Memory B cell (primary cell): Measurements from ENCODE around the gene GDF2.

Source experiments
- ATAC-seq: fragments of 150-1000 bp; cut with Tn5 transposase; 2 replicates; pipeline ENCODE4 v1.10.0; 2021; ENCODE audit warnings: low read depth, mild to moderate bottlenecking, moderate library complexity
- DNase-seq, 2 donors: peaks; one replicate each; pipeline ENCODE4 v3.0.0; 2022; ENCODE audit warnings: low spot score in 2 of 2
- H3K27ac Mint-ChIP-seq: one replicate; pipeline ENCODE4 v1.8.0; 2022; ENCODE audit warnings: mild to moderate bottlenecking, moderate library complexity, mixed read lengths
- H3K27me3 Mint-ChIP-seq: one replicate; pipeline ENCODE4 v1.8.0; 2022; ENCODE audit warnings: mixed read lengths
- H3K36me3 Mint-ChIP-seq: one replicate; pipeline ENCODE4 v1.8.0; 2022; ENCODE audit warnings: mild to moderate bottlenecking, mixed read lengths
- H3K4me1 Mint-ChIP-seq: one replicate; pipeline ENCODE4 v1.8.0; 2022; ENCODE audit warnings: mixed read lengths
- H3K4me3 Mint-ChIP-seq: one replicate; pipeline ENCODE4 v1.8.0; 2022; ENCODE audit warnings: mild to moderate bottlenecking, moderate library complexity, mixed read lengths
- H3K9me3 Mint-ChIP-seq: one replicate; pipeline ENCODE4 v1.8.0; 2022; ENCODE audit warnings: mixed read lengths

The GDF2 gene

DNA sequence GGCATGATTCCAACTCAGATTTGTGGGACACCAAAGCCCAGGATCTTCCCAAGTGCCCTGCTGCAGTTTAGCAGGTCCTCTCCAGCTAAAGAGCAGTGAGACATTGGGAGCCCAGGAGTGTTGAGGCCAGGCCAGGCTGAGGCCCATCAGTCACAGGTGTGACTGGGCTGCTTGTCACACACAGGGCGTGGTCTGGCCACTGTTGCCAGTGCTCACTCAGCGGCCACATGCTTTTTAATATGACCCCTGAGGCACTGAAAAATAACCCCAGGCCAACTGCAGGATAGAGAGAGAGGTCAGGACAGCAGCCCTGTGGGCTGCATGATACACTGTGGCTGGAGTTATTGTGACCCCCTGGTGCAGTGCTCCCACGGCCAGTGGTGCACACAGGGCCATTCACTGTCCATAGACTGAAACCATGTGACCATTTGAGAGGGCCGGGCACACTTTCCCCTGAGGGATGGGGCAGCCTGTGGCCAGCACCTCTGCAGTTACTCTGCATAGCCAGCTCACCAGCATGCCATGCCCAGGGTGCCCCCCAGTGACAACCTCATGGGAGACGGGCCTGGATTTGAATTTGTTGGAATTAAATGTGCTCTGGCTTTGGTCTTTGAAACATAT, 4.2 kb downstream of the GDF2 start:
- no peak overlapping the region for H3K4me3 Mint-ChIP-seq
- peaks cover 12% of the 10 kb centered on the region for H3K9me3 Mint-ChIP-seq
- no peaks in the 10 kb centered on the region for H3K36me3 Mint-ChIP-seq
- DNase-seq (no peak), ATAC-seq (no peak)
- H3K27me3 Mint-ChIP-seq = peaks cover 3% of the 10 kb centered on the region
- no peak overlapping the region for H3K27ac Mint-ChIP-seq
- peaks cover 4% of the 10 kb centered on the region for H3K4me1 Mint-ChIP-seq

GRCh38 chr10:47326927-47327330, 4.7 kb downstream of the GDF2 start:
- Mint-ChIP-seq H3K27ac (no peak overlapping the region), H3K27me3 (peaks cover 3% of the 10 kb centered on the region), H3K36me3 (no peaks in the 10 kb centered on the region), H3K4me3 (no peak overlapping the region), H3K9me3 (peaks cover 12% of the 10 kb centered on the region), H3K4me1 (peaks cover 4% of the 10 kb centered on the region)
- ATAC-seq = no peak
- DNase-seq = no peak

- H3K27me3 Mint-ChIP-seq = peaks cover 7% of the 10 kb centered on the region
- H3K9me3 Mint-ChIP-seq = peaks cover 12% of the 10 kb centered on the region
- no peak for DNase-seq
Observed at GRCh38 chr10:47329855-47330254, 7.6 kb downstream of the GDF2 start.

DNA sequence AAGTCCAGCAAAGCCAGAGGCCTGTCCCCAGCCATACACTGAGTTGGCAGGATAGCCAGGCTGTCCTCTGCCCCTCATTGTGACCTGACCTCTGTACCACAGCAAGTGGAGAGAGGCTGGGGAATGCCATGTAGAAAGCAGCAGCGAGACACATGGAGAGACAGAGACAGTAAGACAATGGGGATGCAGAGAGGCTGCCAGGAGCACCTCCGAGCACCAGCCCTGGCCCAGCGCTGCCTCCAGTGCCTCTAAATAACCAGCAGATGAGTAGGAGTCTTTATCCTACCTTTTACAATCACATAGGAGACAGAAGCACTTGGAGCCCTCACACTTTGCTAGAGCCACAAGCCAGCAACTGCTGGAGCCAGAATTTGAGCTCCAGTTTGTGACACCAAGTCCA, 8.1 kb downstream of the GDF2 start:
- peaks cover 4% of the 10 kb centered on the region for H3K4me1 Mint-ChIP-seq
- no peak for ATAC-seq

More at GRCh38 chr10:47329855-47330254, 7.6 kb downstream of the GDF2 start:
- Mint-ChIP-seq H3K27ac (no peak overlapping the region), H3K4me3 (no peak overlapping the region), H3K36me3 (no peaks in the 10 kb centered on the region), H3K4me1 (peaks cover 4% of the 10 kb centered on the region)
- no peak for ATAC-seq

DNA sequence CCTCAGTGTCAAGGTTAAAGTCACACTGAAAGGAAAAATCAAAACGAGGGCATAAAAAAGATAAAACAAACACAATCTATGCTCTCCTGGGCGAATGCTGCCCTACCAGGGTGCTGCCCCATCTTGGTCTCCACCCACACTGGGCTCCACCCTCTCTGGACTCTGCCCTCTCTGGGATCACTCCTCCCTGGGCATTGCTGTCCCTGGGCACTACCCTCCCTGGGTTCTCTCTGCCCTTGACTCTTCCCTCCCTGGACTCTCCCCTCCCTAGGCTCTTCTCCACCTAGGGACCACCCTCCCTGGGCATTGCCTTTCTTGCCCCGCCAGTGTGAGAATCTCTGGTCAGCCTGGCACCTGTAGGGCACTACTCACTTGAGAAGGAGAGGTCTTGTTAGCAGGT, 8.6 kb downstream of the GDF2 start:
- DNase-seq (no peak), ATAC-seq (no peak)
- Mint-ChIP-seq H3K27ac (no peak overlapping the region), H3K4me1 (peaks cover 4% of the 10 kb centered on the region), H3K36me3 (no peaks in the 10 kb centered on the region), H3K4me3 (no peak overlapping the region), H3K9me3 (peaks cover 12% of the 10 kb centered on the region), H3K27me3 (peaks cover 7% of the 10 kb centered on the region)

More for the DNA sequence above, 8.1 kb downstream of the GDF2 start:
- H3K4me3 Mint-ChIP-seq = no peak overlapping the region
- no peaks in the 10 kb centered on the region for H3K36me3 Mint-ChIP-seq
- peaks cover 12% of the 10 kb centered on the region for H3K9me3 Mint-ChIP-seq
- H3K27me3 Mint-ChIP-seq = peaks cover 7% of the 10 kb centered on the region
- DNase-seq = no peak
- no peak overlapping the region for H3K27ac Mint-ChIP-seq

GRCh38 chr10:47331491-47331890, 9.2 kb downstream of the GDF2 start:
- Mint-ChIP-seq H3K9me3 (peaks cover 12% of the 10 kb centered on the region), H3K4me1 (peaks cover 4% of the 10 kb centered on the region), H3K36me3 (no peaks in the 10 kb centered on the region), H3K27me3 (peaks cover 10% of the 10 kb centered on the region), H3K27ac (no peak overlapping the region), H3K4me3 (no peak overlapping the region)
- ATAC-seq (no peak), DNase-seq (no peak)

DNA sequence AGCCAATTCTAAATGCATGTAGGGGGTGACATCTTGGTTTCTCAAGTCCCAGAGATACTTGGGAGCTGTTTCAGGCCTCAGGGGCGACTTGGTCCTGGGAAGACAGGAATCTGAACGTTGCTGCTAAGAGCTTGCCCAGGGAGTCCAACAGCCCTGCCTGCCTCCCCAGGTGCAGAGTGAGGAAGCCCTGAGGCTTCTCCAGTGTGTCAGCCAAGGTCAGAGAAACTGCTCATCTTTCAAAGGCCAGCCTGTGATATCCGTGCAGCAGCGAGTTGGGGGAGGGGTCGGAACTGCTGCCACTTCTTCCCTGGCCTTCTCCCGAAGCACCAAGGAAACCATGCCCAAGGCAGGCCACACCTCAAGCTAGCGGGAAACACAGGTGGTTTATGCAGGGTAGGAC, 9.7 kb downstream of the GDF2 start:
- Mint-ChIP-seq H3K9me3 (peaks cover 12% of the 10 kb centered on the region), H3K4me3 (no peak overlapping the region), H3K27ac (no peak overlapping the region), H3K27me3 (peaks cover 10% of the 10 kb centered on the region), H3K36me3 (no peaks in the 10 kb centered on the region), H3K4me1 (peaks cover 4% of the 10 kb centered on the region)
- DNase-seq = no peak
- no peak for ATAC-seq

GRCh38 chr10:47332371-47332770, 10.1 kb downstream of the GDF2 start:
- H3K27ac Mint-ChIP-seq = no peak overlapping the region
- H3K9me3 Mint-ChIP-seq = peaks cover 12% of the 10 kb centered on the region
- ATAC-seq (no peak), DNase-seq (no peak)
- peaks cover 10% of the 10 kb centered on the region for H3K27me3 Mint-ChIP-seq
- H3K4me3 Mint-ChIP-seq = no peak overlapping the region
- no peaks in the 10 kb centered on the region for H3K36me3 Mint-ChIP-seq
- peaks cover 4% of the 10 kb centered on the region for H3K4me1 Mint-ChIP-seq

DNA sequence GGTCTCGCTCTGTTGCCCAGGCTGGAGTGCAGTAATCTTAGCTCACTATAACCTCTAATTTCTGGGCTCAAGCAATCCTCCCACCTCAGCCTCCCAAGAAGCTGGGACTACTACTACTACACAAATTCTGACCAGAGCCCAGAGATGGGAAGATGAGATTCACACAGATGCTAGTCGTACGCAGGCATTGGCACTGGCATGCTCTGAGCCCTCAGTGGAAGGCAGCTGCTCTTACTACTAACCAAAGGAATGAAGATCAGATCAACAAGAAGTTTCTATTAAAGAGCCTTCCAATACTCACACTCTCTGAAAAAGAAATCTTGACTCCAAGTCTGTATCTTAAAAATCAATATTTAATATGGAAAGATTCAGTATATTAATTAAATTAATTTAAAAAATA, 10.7 kb downstream of the GDF2 start:
- Mint-ChIP-seq H3K4me1 (peaks cover 4% of the 10 kb centered on the region), H3K4me3 (no peak overlapping the region), H3K27ac (no peak overlapping the region), H3K36me3 (no peaks in the 10 kb centered on the region), H3K27me3 (peaks cover 10% of the 10 kb centered on the region), H3K9me3 (peaks cover 8% of the 10 kb centered on the region)
- ATAC-seq = no peak
- DNase-seq = no peak

DNA sequence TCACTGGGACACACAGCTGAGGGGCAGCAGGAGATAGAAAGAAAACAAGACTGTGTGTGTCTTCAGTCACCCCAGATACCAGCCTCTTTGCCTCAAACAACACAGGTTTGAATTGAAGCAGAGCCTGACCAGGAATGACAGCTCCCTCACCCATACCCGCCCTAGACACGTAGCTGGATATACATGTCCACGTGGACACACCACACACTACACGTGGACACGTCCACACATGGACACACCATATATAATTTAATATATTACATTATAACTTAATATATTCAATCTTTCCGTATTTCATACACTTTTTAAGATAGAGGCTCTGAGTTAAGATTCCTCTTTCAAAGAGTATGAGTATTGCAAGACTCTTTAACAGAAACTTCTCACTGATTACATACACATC, 11.3 kb downstream of the GDF2 start:
- no peak for ATAC-seq
- no peaks in the 10 kb centered on the region for H3K4me1 Mint-ChIP-seq

DNA sequence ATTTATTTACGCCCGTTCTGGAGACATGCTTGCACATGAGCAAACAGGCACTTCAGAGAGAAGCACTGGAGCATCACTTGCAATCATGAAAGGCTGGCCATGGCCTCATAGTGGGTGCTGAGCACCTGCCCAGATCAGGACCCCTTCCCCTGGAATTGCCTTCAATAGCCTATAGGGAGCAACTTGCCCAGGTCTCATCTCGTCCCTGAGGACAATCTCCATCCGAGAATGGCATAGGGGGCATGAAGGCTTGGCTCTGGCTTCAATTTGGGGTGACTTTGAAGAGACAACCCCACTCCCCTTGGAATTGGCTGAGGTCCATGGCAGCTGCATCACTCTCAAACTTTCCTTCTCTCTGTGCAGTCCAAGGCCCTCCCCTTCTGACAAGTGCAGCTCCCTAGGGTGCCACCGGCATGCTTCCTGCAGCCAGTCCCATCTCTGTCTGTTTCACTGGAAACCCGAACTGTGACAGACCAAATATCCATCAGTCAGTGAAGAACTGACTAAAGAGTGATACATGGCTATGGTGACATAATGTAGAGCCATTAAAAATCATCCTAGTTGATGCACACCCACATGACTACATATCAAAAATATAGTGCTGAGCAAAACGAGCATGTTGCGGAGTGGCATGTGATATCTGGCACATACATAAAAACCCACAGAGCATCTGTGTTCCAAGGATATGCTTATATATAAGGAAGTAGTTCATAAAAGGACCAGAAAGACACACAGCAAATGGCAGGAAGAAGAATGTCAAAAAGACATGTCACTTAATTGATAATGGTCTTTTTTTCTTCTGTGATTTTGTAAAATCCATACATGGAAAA, 12.4 kb downstream of the GDF2 start:
- ATAC-seq = no peak
- Mint-ChIP-seq H3K4me1 (no peaks in the 10 kb centered on the region), H3K27ac (no peak overlapping the region), H3K4me3 (no peak overlapping the region), H3K36me3 (no peaks in the 10 kb centered on the region), H3K9me3 (no peaks in the 10 kb centered on the region), H3K27me3 (peaks cover 12% of the 10 kb centered on the region)
- DNase-seq = no peak

More for the DNA sequence above, 11.3 kb downstream of the GDF2 start:
- peaks cover 10% of the 10 kb centered on the region for H3K27me3 Mint-ChIP-seq
- H3K9me3 Mint-ChIP-seq = peaks cover 2% of the 10 kb centered on the region
- DNase-seq = no peak
- no peaks in the 10 kb centered on the region for H3K36me3 Mint-ChIP-seq
- H3K4me3 Mint-ChIP-seq = no peak overlapping the region
- H3K27ac Mint-ChIP-seq = no peak overlapping the region

GRCh38 chr10:47335906-47336305, 13.7 kb downstream of the GDF2 start:
- Mint-ChIP-seq H3K9me3 (no peaks in the 10 kb centered on the region), H3K27ac (no peak overlapping the region), H3K4me1 (peaks cover 7% of the 10 kb centered on the region), H3K36me3 (no peaks in the 10 kb centered on the region), H3K4me3 (no peak overlapping the region), H3K27me3 (peaks cover 18% of the 10 kb centered on the region)
- ATAC-seq = no peak
- no peak for DNase-seq

GRCh38 chr10:47336387-47337134, 14.3 kb downstream of the GDF2 start:
- Mint-ChIP-seq H3K4me3 (no peak overlapping the region), H3K27me3 (peaks cover 18% of the 10 kb centered on the region), H3K4me1 (peaks cover 7% of the 10 kb centered on the region), H3K36me3 (no peaks in the 10 kb centered on the region), H3K27ac (no peak overlapping the region), H3K9me3 (no peaks in the 10 kb centered on the region)
- no peak for DNase-seq
- ATAC-seq = no peak

- Mint-ChIP-seq H3K9me3 (no peaks in the 10 kb centered on the region), H3K4me1 (peaks cover 7% of the 10 kb centered on the region), H3K27ac (no peak overlapping the region), H3K27me3 (peaks cover 18% of the 10 kb centered on the region), H3K4me3 (no peak overlapping the region), H3K36me3 (no peaks in the 10 kb centered on the region)
- DNase-seq (no peak), ATAC-seq (no peak)
Observed at GRCh38 chr10:47337310-47337709, 15.1 kb downstream of the GDF2 start.
